ENCODE data around the gene GRAMD1B.

DNA sequence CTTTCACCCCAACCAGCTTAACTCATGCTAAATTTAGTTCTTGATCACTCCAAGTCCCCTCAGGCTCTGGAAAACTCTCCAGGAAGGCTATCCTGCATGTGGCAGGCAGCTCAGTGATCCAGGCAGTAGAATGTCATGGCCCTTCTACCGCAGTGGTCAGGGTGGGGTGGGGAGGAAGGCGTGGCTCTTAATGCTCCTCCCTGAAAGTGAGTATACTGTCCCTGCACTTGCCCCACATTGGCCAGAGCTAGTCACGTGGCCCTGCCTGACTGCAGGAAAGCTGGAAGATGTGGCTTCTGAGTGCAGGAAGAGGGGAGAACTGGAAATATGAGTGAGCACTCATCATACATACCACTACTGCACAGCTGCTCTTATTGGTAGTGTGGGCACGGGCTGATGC is 102.1 kb downstream of the GRAMD1B start:
- no peak for TF ChIP-seq CTCF (conservative IDR thresholded peaks at IDR 0.05)
- no peak for TF ChIP-seq ZFX (IDR thresholded peaks at IDR 0.05)

All from C4-2B (cell line).